ENCODE measurements around the gene MEAK7. TPM values are rescaled to one million over a fixed set of nuclear protein-coding genes. Genes with fewer than 3 reads are reported as not detected.

The MEAK7 gene
- total and polyA plus RNA-seq, 2 of the 8 experiments (the other 6 are each of a cell fraction or from before 2014, with no cell fraction given) = 9.6 to 19.6 TPM

GRCh38 chr16:84461029-84461412 is 43.4 kb downstream of the MEAK7 start:
- POLR2A ChIA-PET (ENCODE audit: partially characterized antibody) = interaction anchor here (0.8 kb wide), 1 partner anchor 9 kb away, joined by 3 read pairs; no protein-coding TSS in a partner anchor
- Histone ChIP-seq H3K79me1 (ENCODE audit: low read depth, low read length) (no peaks in the 10 kb centered on the region), H3K9me3 (ENCODE audit: insufficient read depth in 2 of 2, low read depth in 1 of 2, low read length in 1 of 2) (no peaks in the 10 kb centered on the region), H3K27me3 (replicated peaks in 1 of 4; ENCODE audit: control insufficient read depth in 3 of 4, extremely low read depth in 1 of 4, insufficient read depth in 3 of 4, low read length in 3 of 4) (no peaks in the 10 kb centered on the region; a peak in 1 of 7 replicates), H3K4me1 (replicated peaks in 1 of 4; ENCODE audit: control insufficient read depth in 3 of 4, insufficient read depth in 4 of 4, low read length in 3 of 4) (no peaks in the 10 kb centered on the region), H2AK5ac (ENCODE audit: low read depth, low read length) (no peak overlapping the region), H3K4me2 (ENCODE audit: insufficient read depth in 1 of 2, low read depth in 2 of 2, low read length in 2 of 2) (no peak overlapping the region), H4K20me1 (replicated peaks in 1 of 2; ENCODE audit: control insufficient read depth in 1 of 2, insufficient read depth in 2 of 2, low read length in 2 of 2) (no peaks in the 10 kb centered on the region), H4K5ac (ENCODE audit: insufficient read length, low read depth, low read length) (no peak overlapping the region), H4K8ac (ENCODE audit: extremely low read depth, insufficient read depth, low read length) (no peak overlapping the region; the same call in 1 of the 2 replicates), H3K18ac (ENCODE audit: extremely low read depth, low read length) (no peak overlapping the region), H3K9ac (replicated peaks in 1 of 4; ENCODE audit: extremely low read depth in 1 of 4, low read depth in 3 of 4, low read length in 3 of 4) (no peak overlapping the region), H3K27ac (ENCODE audit: low read depth, low read length) (no peak overlapping the region), H3K23ac (ENCODE audit: insufficient read length) (no peak overlapping the region), H2AFZ (ENCODE audit: low read length) (no peak overlapping the region), H4K91ac (replicated peaks; ENCODE audit: insufficient read length, low read length) (no peak overlapping the region), H2BK120ac (replicated peaks; ENCODE audit: low read depth, low read length) (no peak overlapping the region), H2BK12ac (ENCODE audit: low read depth, low read length) (no peak overlapping the region), H2BK20ac (ENCODE audit: low read length) (no peak overlapping the region), H3K23me2 (ENCODE audit: low read depth, low read length) (no peaks in the 10 kb centered on the region), H2BK15ac (ENCODE audit: low read length) (no peak overlapping the region), H3K56ac (replicated peaks; ENCODE audit: insufficient read length, low read depth, low read length) (no peak overlapping the region), H2BK5ac (ENCODE audit: low read depth, low read length) (no peak overlapping the region), H3K36me3 (ENCODE audit: control insufficient read depth in 2 of 4, insufficient read depth in 4 of 4, low read length in 3 of 4) (no peaks in the 10 kb centered on the region), H3K4ac (replicated peaks; ENCODE audit: insufficient read length, low read depth, low read length) (no peak overlapping the region), H3K4me3 (ENCODE audit: extremely low read depth in 1 of 4, insufficient read depth in 2 of 4, low read depth in 3 of 4, low read length in 4 of 4) (no peak overlapping the region), H3K79me2 (ENCODE audit: control insufficient read depth in 1 of 2, insufficient read depth in 2 of 2, low read length in 2 of 2) (no peaks in the 10 kb centered on the region), H3K14ac (ENCODE audit: insufficient read length) (no peak overlapping the region)
- DNase-seq (ENCODE audit: low read depth in 1 of 2, low spot score in 2 of 2) = no peak
- CTCF ChIA-PET (ENCODE audit: partially characterized antibody) = interaction anchor here (0.8 to 2.2 kb wide), 3 partner anchors 23 to 184 kb away, joined by 3 to 8 read pairs (median 3); no protein-coding TSS in a partner anchor
- TF ChIP-seq KDM1A (IDR thresholded peaks at IDR 0.05; ENCODE audit: borderline replicate concordance, low read length) (no peak), HDAC6 (IDR thresholded peaks at IDR 0.05; ENCODE audit: low read depth, low read length) (no peak), FOSL1 (IDR thresholded peaks at IDR 0.05; ENCODE audit: insufficient read depth, low read depth, low read length) (no peak), TAF1 (IDR thresholded peaks at IDR 0.05; ENCODE audit: low read depth, low read length) (no peak), SP4 (IDR thresholded peaks at IDR 0.05; ENCODE audit: low read length) (no peak), YY1 (IDR thresholded peaks at IDR 0.05; ENCODE audit: low read depth, low read length) (no peak), EZH2 (IDR thresholded peaks at IDR 0.05; ENCODE audit: low read depth, low read length, severe bottlenecking) (no peak), NANOG (IDR thresholded peaks at IDR 0.05; ENCODE audit: insufficient read depth, low read depth, low read length, poor library complexity, severe bottlenecking) (no peak), SAP30 (IDR thresholded peaks at IDR 0.05; ENCODE audit: insufficient read depth, insufficient replicate concordance, low read length) (no peak)
- no peak for FAIRE-seq
- WGBS, 2 experiments (ENCODE audit: extremely low coverage in 1 of 2, insufficient coverage in 1 of 2, insufficient read length in 1 of 2, insufficient replicate concordance in 2 of 2, low coverage in 1 of 2, low lambda C conversion rate in 2 of 2, missing lambda C conversion rate in 1 of 2) = 86% methylated on average over 8 of the region's 8 CpGs; no CpG with 5 or more reads in 1 of the 2 experiments
